Breast epithelium (tissue), 3 donors: ENCODE data around the gene CASZ1.

Experiments
- POLR2A ChIP-seq: fragments of 450-650 bp; IDR thresholded peaks from one replicate; pipeline ENCODE4 v1.6.1; 2016; ENCODE audit warnings: antibody characterized with exemption, mild to moderate bottlenecking, moderate library complexity
- POLR2AphosphoS5 ChIP-seq, 3 donors: sonication (generic); formaldehyde crosslinking; IDR thresholded peaks; one replicate each; pipeline ENCODE4 v1.6.1; 2017; ENCODE audit warnings: antibody characterized with exemption in 3 of 3
- TF ChIP-seq, protein P1 (sequence below), 3 donors: fragments of 450-650 bp; IDR thresholded peaks; one replicate each; pipeline ENCODE4 v1.5.1; 2016 to 2017; ENCODE audit warnings: antibody characterized with exemption in 3 of 3, mild to moderate bottlenecking in 3 of 3, moderate library complexity in 3 of 3

DNA sequence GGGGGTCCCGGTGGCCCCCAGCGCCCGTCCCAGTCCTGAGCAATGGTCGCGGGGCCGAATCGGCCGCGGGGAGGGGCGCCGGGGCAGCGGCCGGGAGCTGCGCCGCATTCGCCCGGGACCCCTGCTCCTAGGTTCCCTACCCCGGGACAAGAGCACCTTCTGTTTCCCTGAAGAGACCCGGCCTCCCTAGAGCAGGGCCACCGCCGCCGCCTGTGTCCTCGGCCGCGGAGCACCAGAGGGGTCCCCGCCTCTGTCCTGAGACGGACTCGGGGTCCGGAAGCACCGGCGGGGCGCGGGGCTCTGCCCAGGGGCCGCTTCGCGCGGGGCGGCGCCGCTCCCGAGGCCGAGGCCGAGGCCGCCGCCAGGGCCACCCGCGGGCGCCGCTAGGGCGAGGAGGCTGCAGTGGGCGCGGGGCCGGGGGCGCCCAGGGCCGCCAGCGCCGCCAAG is 157.9 kb downstream of the CASZ1 start:
- TF ChIP-seq, protein P1, sequence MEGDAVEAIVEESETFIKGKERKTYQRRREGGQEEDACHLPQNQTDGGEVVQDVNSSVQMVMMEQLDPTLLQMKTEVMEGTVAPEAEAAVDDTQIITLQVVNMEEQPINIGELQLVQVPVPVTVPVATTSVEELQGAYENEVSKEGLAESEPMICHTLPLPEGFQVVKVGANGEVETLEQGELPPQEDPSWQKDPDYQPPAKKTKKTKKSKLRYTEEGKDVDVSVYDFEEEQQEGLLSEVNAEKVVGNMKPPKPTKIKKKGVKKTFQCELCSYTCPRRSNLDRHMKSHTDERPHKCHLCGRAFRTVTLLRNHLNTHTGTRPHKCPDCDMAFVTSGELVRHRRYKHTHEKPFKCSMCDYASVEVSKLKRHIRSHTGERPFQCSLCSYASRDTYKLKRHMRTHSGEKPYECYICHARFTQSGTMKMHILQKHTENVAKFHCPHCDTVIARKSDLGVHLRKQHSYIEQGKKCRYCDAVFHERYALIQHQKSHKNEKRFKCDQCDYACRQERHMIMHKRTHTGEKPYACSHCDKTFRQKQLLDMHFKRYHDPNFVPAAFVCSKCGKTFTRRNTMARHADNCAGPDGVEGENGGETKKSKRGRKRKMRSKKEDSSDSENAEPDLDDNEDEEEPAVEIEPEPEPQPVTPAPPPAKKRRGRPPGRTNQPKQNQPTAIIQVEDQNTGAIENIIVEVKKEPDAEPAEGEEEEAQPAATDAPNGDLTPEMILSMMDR (IDR thresholded peaks at IDR 0.05): no peak
- TF ChIP-seq POLR2A: no peak
- TF ChIP-seq POLR2AphosphoS5 (IDR thresholded peaks at IDR 0.05): no peak
